HG03103 (cell line): ENCODE results near the gene TRAP1.
"Not testable (repeated sequence)": the region's sequence is repeated elsewhere in the genome, so short reads cannot be mapped to it uniquely, and the experiment has no call there.

Experiments used
- ATAC-seq: cut with Tn5 transposase; IDR thresholded peaks from one replicate; pipeline ENCODE4 v1.9.1; 2021; ENCODE audit warnings: low read depth; ENCODE audit not compliant: unreplicated experiment

The TRAP1 gene

GRCh38 chr16:3675601-3676130 lies 41.7 kb downstream of the TRAP1 start:
- no peak for ATAC-seq

GRCh38 chr16:3674513-3675295 lies 42.6 kb downstream of the TRAP1 start:
- no peak for ATAC-seq

GRCh38 chr16:3673676-3674377 lies 43.5 kb downstream of the TRAP1 start:
- no peak for ATAC-seq

GRCh38 chr16:3673201-3673600 lies 44.1 kb downstream of the TRAP1 start:
- no peak for ATAC-seq

GRCh38 chr16:3672571-3673041 lies 44.7 kb downstream of the TRAP1 start:
- ATAC-seq, result no peak

GRCh38 chr16:3671424-3671823 lies 45.9 kb downstream of the TRAP1 start:
- ATAC-seq, result no peak

GRCh38 chr16:3670711-3671110 lies 46.6 kb downstream of the TRAP1 start:
- ATAC-seq, result no peak

- no peak for ATAC-seq
These were observed 48.2 kb downstream of the TRAP1 start for GRCh38 chr16:3669082-3669481.

GRCh38 chr16:3668626-3669025 lies 48.7 kb downstream of the TRAP1 start:
- ATAC-seq, result no peak

- no peak for ATAC-seq
These were observed 51.8 kb downstream of the TRAP1 start for GRCh38 chr16:3665508-3665907.

- no peak for ATAC-seq
These were observed 53.0 kb downstream of the TRAP1 start for GRCh38 chr16:3664187-3664896.

GRCh38 chr16:3662601-3663000 lies 54.7 kb downstream of the TRAP1 start:
- ATAC-seq, result no peak

GRCh38 chr16:3661922-3662321 lies 55.4 kb downstream of the TRAP1 start:
- ATAC-seq, result no peak

GRCh38 chr16:3661311-3661710 lies 56.0 kb downstream of the TRAP1 start:
- ATAC-seq, result no peak

- no peak for ATAC-seq
These were observed 58.1 kb downstream of the TRAP1 start for GRCh38 chr16:3659251-3659650.

GRCh38 chr16:3656491-3657468 lies 60.5 kb downstream of the TRAP1 start:
- no peak for ATAC-seq

GRCh38 chr16:3656160-3656490 lies 61.2 kb downstream of the TRAP1 start:
- ATAC-seq, result not testable (repeated sequence)

GRCh38 chr16:3655396-3656159 lies 61.7 kb downstream of the TRAP1 start:
- ATAC-seq, result no peak

GRCh38 chr16:3655030-3655395 lies 62.3 kb downstream of the TRAP1 start:
- ATAC-seq, result no peak
